HepG2 (cell line): ENCODE data around the gene TMEM256. TPM values are rescaled to one million over a fixed set of nuclear protein-coding genes. Genes with fewer than 3 reads are reported as not detected.

Experiments used
- CHD2 ChIP-seq: IDR thresholded peaks from 2 replicates; pipeline ENCODE4 v1.6.1; 2011; ENCODE audit warnings: low read depth, low read length, improper control_type of control experiment
- FOXO1 ChIP-seq: sonication (generic); formaldehyde crosslinking; IDR thresholded peaks from 2 replicates; pipeline ENCODE4 v1.4.0; 2020; ENCODE audit warnings: missing genetic modification reagents
- NBN ChIP-seq: fragments of 450-650 bp; conservative IDR thresholded peaks from 2 replicates; pipeline ENCODE4 v1.6.1; 2017
- NCOR1 ChIP-seq: fragments of 200-600 bp; sonication (generic); IDR thresholded peaks from 2 replicates; pipeline ENCODE4 v1.7.0; 2017; ENCODE audit warnings: antibody characterized with exemption, low read length, borderline replicate concordance
- PRDM4 ChIP-seq: sonication (generic); formaldehyde crosslinking; IDR thresholded peaks from 2 replicates; pipeline ENCODE4 v1.9.0; 2021; ENCODE audit warnings: missing genetic modification reagents, borderline replicate concordance
- RBM39 ChIP-seq: fragments of 200-400 bp; formaldehyde crosslinking; IDR thresholded peaks from one replicate; pipeline ENCODE4 v1.6.1; 2018; ENCODE audit warnings: antibody characterized with exemption, mild to moderate bottlenecking, low read depth, low read length; ENCODE audit not compliant: poor library complexity, severe bottlenecking
- SETDB1 ChIP-seq: sonication (generic); formaldehyde crosslinking; IDR thresholded peaks from 2 replicates; pipeline ENCODE4 v1.5.1; 2020; ENCODE audit warnings: missing genetic modification reagents, mild to moderate bottlenecking, borderline replicate concordance
- SMC3 ChIP-seq: IDR thresholded peaks from 2 replicates; pipeline ENCODE4 v1.6.1; 2011; ENCODE audit warnings: low read length, improper control_type of control experiment
- ZNF205 ChIP-seq: IDR thresholded peaks from 2 replicates; pipeline ENCODE4 v1.6.1; 2018; ENCODE audit warnings: missing biosample characterization, missing genetic modification reagents
- ZNF672 ChIP-seq: sonication (generic); formaldehyde crosslinking; IDR thresholded peaks from 2 replicates; pipeline ENCODE4 v1.8.1; 2022; ENCODE audit warnings: missing genetic modification reagents
- ZNF687 ChIP-seq: sonication (generic); formaldehyde crosslinking; IDR thresholded peaks from 2 replicates; pipeline ENCODE4 v1.5.1; 2020; ENCODE audit warnings: mild to moderate bottlenecking, missing genetic modification reagents, moderate library complexity
- ZNF768 ChIP-seq: sonication (generic); formaldehyde crosslinking; IDR thresholded peaks from 2 replicates; pipeline ENCODE4 v1.4.0; 2020; ENCODE audit warnings: missing genetic modification reagents
- polyA plus RNA-seq, 8 experiments: library from polyadenylated mRNA; depleted of rRNA in 3 of 8; stranded (reverse) in 7 of 8; unstranded in 1 of 8; fragments of >200 nt; fragmentation: Illumina TruSeq in 4 of 8; extraction: Trizol in 4 of 8; gene quantifications; 2 replicates each; pipeline versions ENCODE4 v1.2.1 to v1.2.3, GENCODE V29; 2011 to 2016; ENCODE audit warnings: low read depth in 4 of 8, missing spikeins in 1 of 8, mixed read lengths in 1 of 8; ENCODE audit not compliant: insufficient read depth in 1 of 8
- total RNA-seq, 5 experiments: library from RNA; depleted of rRNA; stranded (reverse); fragments of >200 nt; fragmentation: Illumina TruSeq; extraction: Trizol; gene quantifications; 2 replicates each; pipeline ENCODE4 v1.2.3, GENCODE V29; 2016; ENCODE audit warnings: low read depth in 1 of 5
- TF ChIP-seq, protein P1 (sequence below): sonication (generic); formaldehyde crosslinking; IDR thresholded peaks from 2 replicates; pipeline ENCODE4 v1.8.0; 2023; ENCODE audit warnings: mild to moderate bottlenecking, missing genetic modification reagents
- TF ChIP-seq, protein P2 (sequence below): sonication (generic); formaldehyde crosslinking; IDR thresholded peaks from 2 replicates; pipeline ENCODE4 v1.4.0; 2020; ENCODE audit warnings: missing genetic modification reagents
- TF ChIP-seq, protein P3 (sequence below): sonication (generic); formaldehyde crosslinking; IDR thresholded peaks from 2 replicates; pipeline ENCODE4 v1.4.0; 2020; ENCODE audit warnings: mild to moderate bottlenecking, missing genetic modification reagents
- TF ChIP-seq, protein P4 (sequence below): sonication (generic); formaldehyde crosslinking; IDR thresholded peaks from 2 replicates; pipeline ENCODE4 v1.9.0; 2022; ENCODE audit warnings: low read depth, missing genetic modification reagents

Gene TMEM256
- total and polyA plus RNA-seq, 2 of the 13 experiments (the other 11 are each of a cell fraction or from before 2014, with no cell fraction given) = 231 to 252 TPM

GRCh38 chr17:7403043-7403726, 712 bp downstream of the TMEM256 start (continued):
- TF ChIP-seq, protein P1, sequence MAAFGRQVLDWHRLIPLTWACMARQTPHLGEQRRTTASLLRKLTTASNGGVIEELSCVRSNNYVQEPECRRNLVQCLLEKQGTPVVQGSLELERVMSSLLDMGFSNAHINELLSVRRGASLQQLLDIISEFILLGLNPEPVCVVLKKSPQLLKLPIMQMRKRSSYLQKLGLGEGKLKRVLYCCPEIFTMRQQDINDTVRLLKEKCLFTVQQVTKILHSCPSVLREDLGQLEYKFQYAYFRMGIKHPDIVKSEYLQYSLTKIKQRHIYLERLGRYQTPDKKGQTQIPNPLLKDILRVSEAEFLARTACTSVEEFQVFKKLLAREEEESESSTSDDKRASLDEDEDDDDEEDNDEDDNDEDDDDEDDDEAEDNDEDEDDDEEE (CRISPR knock-in tag) = no peak
- no peak for TF ChIP-seq CHD2
- TF ChIP-seq, protein P2, sequence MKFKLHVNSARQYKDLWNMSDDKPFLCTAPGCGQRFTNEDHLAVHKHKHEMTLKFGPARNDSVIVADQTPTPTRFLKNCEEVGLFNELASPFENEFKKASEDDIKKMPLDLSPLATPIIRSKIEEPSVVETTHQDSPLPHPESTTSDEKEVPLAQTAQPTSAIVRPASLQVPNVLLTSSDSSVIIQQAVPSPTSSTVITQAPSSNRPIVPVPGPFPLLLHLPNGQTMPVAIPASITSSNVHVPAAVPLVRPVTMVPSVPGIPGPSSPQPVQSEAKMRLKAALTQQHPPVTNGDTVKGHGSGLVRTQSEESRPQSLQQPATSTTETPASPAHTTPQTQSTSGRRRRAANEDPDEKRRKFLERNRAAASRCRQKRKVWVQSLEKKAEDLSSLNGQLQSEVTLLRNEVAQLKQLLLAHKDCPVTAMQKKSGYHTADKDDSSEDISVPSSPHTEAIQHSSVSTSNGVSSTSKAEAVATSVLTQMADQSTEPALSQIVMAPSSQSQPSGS = peak; percentile 54; the same call in 1 of the 2 replicates
- TF ChIP-seq NCOR1 = no peak
- TF ChIP-seq RBM39 = no peak
- no peak for TF ChIP-seq ZNF768 (CRISPR knock-in tag)
- no peak for TF ChIP-seq SETDB1
- no peak for TF ChIP-seq ZNF672 (CRISPR knock-in tag)
- no peak for TF ChIP-seq ZNF205 (CRISPR knock-in tag)
- no peak for TF ChIP-seq NBN
- no peak for TF ChIP-seq PRDM4 (CRISPR knock-in tag)
- TF ChIP-seq, protein P3, sequence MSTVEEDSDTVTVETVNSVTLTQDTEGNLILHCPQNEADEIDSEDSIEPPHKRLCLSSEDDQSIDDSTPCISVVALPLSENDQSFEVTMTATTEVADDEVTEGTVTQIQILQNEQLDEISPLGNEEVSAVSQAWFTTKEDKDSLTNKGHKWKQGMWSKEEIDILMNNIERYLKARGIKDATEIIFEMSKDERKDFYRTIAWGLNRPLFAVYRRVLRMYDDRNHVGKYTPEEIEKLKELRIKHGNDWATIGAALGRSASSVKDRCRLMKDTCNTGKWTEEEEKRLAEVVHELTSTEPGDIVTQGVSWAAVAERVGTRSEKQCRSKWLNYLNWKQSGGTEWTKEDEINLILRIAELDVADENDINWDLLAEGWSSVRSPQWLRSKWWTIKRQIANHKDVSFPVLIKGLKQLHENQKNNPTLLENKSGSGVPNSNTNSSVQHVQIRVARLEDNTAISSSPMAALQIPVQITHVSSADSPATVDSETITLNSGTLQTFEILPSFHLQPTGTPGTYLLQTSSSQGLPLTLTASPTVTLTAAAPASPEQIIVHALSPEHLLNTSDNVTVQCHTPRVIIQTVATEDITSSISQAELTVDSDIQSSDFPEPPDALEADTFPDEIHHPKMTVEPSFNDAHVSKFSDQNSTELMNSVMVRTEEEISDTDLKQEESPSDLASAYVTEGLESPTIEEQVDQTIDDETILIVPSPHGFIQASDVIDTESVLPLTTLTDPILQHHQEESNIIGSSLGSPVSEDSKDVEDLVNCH (CRISPR knock-in tag) = no peak
- no peak for TF ChIP-seq SMC3
- peak; percentile 68 for TF ChIP-seq ZNF687 (CRISPR knock-in tag)
- TF ChIP-seq, protein P4, sequence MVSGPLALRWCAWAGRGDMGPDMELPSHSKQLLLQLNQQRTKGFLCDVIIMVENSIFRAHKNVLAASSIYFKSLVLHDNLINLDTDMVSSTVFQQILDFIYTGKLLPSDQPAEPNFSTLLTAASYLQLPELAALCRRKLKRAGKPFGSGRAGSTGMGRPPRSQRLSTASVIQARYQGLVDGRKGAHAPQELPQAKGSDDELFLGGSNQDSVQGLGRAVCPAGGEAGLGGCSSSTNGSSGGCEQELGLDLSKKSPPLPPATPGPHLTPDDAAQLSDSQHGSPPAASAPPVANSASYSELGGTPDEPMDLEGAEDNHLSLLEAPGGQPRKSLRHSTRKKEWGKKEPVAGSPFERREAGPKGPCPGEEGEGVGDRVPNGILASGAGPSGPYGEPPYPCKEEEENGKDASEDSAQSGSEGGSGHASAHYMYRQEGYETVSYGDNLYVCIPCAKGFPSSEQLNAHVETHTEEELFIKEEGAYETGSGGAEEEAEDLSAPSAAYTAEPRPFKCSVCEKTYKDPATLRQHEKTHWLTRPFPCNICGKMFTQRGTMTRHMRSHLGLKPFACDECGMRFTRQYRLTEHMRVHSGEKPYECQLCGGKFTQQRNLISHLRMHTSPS (CRISPR knock-in tag) = no peak
- TF ChIP-seq FOXO1 (CRISPR knock-in tag) = no peak
